OCI-LY7 (cell line): ENCODE data around the gene OSBP2. TPM values are rescaled to one million over a fixed set of nuclear protein-coding genes. Genes with fewer than 3 reads are reported as not detected.

Experiments used
- BruUV-seq: library from RNA; stranded (reverse); fragments of 400-500 nt; replicated peaks from 2 replicates; lab custom pipeline; 2021; lab: Mats Ljungman, UMichigan
- CTCF ChIA-PET: fragments of 300-600 bp; sonication (Branson Sonifier 250); formaldehyde crosslinking; loops from one replicate; lab custom pipeline; 2022; ENCODE audit warnings: antibody characterized with exemption; ENCODE audit not compliant: unreplicated experiment; lab: Charles Lee
- POLR2A ChIA-PET: fragments of 300-600 bp; sonication (Branson Sonifier 250); formaldehyde crosslinking; loops from one replicate; lab custom pipeline; 2022; ENCODE audit warnings: antibody characterized with exemption; lab: Charles Lee
- DNase-seq: peaks from one replicate; pipeline ENCODE4 v3.0.0-alpha.2; 2015; ENCODE audit warnings: low spot score
- H2AFZ ChIP-seq: fragments of 200-600 bp; sonication (generic), shearing (Covaris generic); 2 replicates; pipeline ENCODE4 v1.6.1; 2014; ENCODE audit warnings: mild to moderate bottlenecking, antibody characterized with exemption, low read length, moderate library complexity
- H3K27ac ChIP-seq: fragments of 200-600 bp; sonication (generic); 2 replicates; pipeline ENCODE4 v1.5.1; 2014; ENCODE audit warnings: mixed run types, low read depth, mild to moderate bottlenecking, moderate library complexity, low read length, inconsistent platforms; ENCODE audit not compliant: poor library complexity, severe bottlenecking
- H3K36me3 ChIP-seq: fragments of 200-600 bp; sonication (generic); 2 replicates; pipeline ENCODE4 v1.6.1; 2014; ENCODE audit warnings: mild to moderate bottlenecking, antibody characterized with exemption, low read length, moderate library complexity, mixed read lengths; ENCODE audit not compliant: insufficient read depth
- H3K4me1 ChIP-seq: fragments of 200-600 bp; sonication (generic); 2 replicates; pipeline ENCODE4 v1.5.1; 2014; ENCODE audit warnings: mild to moderate bottlenecking, low read length; ENCODE audit not compliant: insufficient read depth, poor library complexity, severe bottlenecking
- H3K4me2 ChIP-seq: fragments of 200-600 bp; sonication (generic); 2 replicates; pipeline ENCODE4 v1.6.1; 2014; ENCODE audit warnings: mild to moderate bottlenecking, low read length
- H3K4me3 ChIP-seq: fragments of 200-600 bp; sonication (generic); 2 replicates; pipeline ENCODE4 v1.5.1; 2014; ENCODE audit warnings: mild to moderate bottlenecking, low read depth, low read length; ENCODE audit not compliant: poor library complexity, severe bottlenecking
- H3K79me2 ChIP-seq: fragments of 200-600 bp; sonication (generic); 2 replicates; pipeline ENCODE4 v1.6.1; 2016; ENCODE audit warnings: low read depth, mild to moderate bottlenecking, low read length, moderate library complexity, mixed read lengths; ENCODE audit not compliant: insufficient read depth
- H3K9me2 ChIP-seq: fragments of 200-600 bp; sonication (generic); 2 replicates; pipeline ENCODE4 v1.6.1; 2016; ENCODE audit warnings: mild to moderate bottlenecking, low read length, mixed read lengths; ENCODE audit not compliant: insufficient read depth
- H3K9me3 ChIP-seq: fragments of 200-600 bp; sonication (generic); 2 replicates; pipeline ENCODE4 v1.6.1; 2014; ENCODE audit warnings: mild to moderate bottlenecking, mixed run types, low read length, mixed read lengths
- H4K20me1 ChIP-seq: fragments of 200-600 bp; sonication (generic); 2 replicates; pipeline ENCODE4 v1.6.1; 2014; ENCODE audit warnings: mild to moderate bottlenecking, antibody characterized with exemption, low read length, moderate library complexity, mixed read lengths; ENCODE audit not compliant: insufficient read depth
- CTCF ChIP-seq: fragments of 200-600 bp; sonication (generic); conservative IDR thresholded peaks from 2 replicates; pipeline ENCODE4 v1.5.1; 2014; ENCODE audit warnings: mild to moderate bottlenecking, antibody characterized with exemption, low read length, moderate library complexity, mixed read lengths
- EZH2phosphoT487 ChIP-seq: fragments of 200-600 bp; sonication (generic); IDR thresholded peaks from 2 replicates; pipeline ENCODE4 v1.6.1; 2018; ENCODE audit warnings: low read depth, borderline replicate concordance, mild to moderate bottlenecking, mixed run types, antibody characterized with exemption, low read length, moderate library complexity, mixed read lengths
- intact Hi-C: fragments of 100-400 bp; cut with micrococcal nuclease; formaldehyde crosslinking; loops from one replicate; pipeline ENCODE4 v1.10.0; 2022; ENCODE audit not compliant: unreplicated experiment
- total RNA-seq, 2 experiments: library from RNA; depleted of rRNA in 1 of 2; stranded (reverse); fragments of >200 nt in 1 of 2; shearing (Covaris generic) in 1 of 2; gene quantifications; 2 replicates each; pipeline ENCODE4 v1.2.3, GENCODE V29; 2014 to 2022

The OSBP2 gene
- total RNA-seq, 2 experiments from 2014 or later = 0.19 to 0.34 TPM

- H3K4me3 ChIP-seq = no peak overlapping the region
- no peaks in the 10 kb centered on the region for H3K4me1 ChIP-seq
- no peak overlapping the region for H2AFZ ChIP-seq
- no peaks in the 10 kb centered on the region for H4K20me1 ChIP-seq
- ChIA-PET POLR2A (interaction anchor here (0.6 to 0.7 kb wide), 2 partner anchors 16 to 356 kb away, joined by 3 read pairs; partner anchors contain the start of gene PES1), CTCF (no interaction called here)
- H3K27ac ChIP-seq = no peak overlapping the region
- no TSS peak for BruUV-seq
- peaks cover 97% of the 10 kb centered on the region for H3K36me3 ChIP-seq
- H3K9me2 ChIP-seq = no peaks in the 10 kb centered on the region
- intact Hi-C loops = loop anchor here (2.0 to 5.0 kb wide), 2 partner anchors 135 to 199 kb away; no protein-coding TSS in a partner anchor
- H3K4me2 ChIP-seq = no peak overlapping the region
- no peaks in the 10 kb centered on the region for H3K9me3 ChIP-seq
- DNase-seq = peak; percentile 44
- TF ChIP-seq EZH2phosphoT487 (no peak), CTCF (peak; percentile 80)
- no peaks in the 10 kb centered on the region for H3K79me2 ChIP-seq
Observed at GRCh38 chr22:30947816-30948454, 253.3 kb downstream of the OSBP2 start.

GRCh38 chr22:30948930-30949342, 254.3 kb downstream of the OSBP2 start:
- TF ChIP-seq EZH2phosphoT487 = no peak
- TF ChIP-seq CTCF = no peak
- intact Hi-C loops = loop anchor here (2.0 to 5.0 kb wide), 2 partner anchors 134 to 198 kb away; no protein-coding TSS in a partner anchor
- no peaks in the 10 kb centered on the region for H3K4me1 ChIP-seq

More at GRCh38 chr22:30948930-30949342, 254.3 kb downstream of the OSBP2 start:
- Histone ChIP-seq H3K9me2 (no peaks in the 10 kb centered on the region), H3K36me3 (peaks cover 97% of the 10 kb centered on the region), H3K4me3 (no peak overlapping the region), H2AFZ (no peak overlapping the region), H3K4me2 (no peak overlapping the region), H3K9me3 (no peaks in the 10 kb centered on the region), H3K27ac (no peak overlapping the region), H3K79me2 (no peaks in the 10 kb centered on the region), H4K20me1 (no peaks in the 10 kb centered on the region)
- DNase-seq = no peak
- POLR2A ChIA-PET = interaction anchor here (0.7 kb wide), 1 partner anchor 15 kb away, joined by 3 read pairs; no protein-coding TSS in a partner anchor
- CTCF ChIA-PET = no interaction called here
- no TSS peak for BruUV-seq
